Keratinocyte (primary cell): Measurements from ENCODE around the gene FBXL5.

Experiments used
- CTCF ChIP-seq, 3 experiments: IDR thresholded peaks in 1 of 3; conservative IDR thresholded peaks in 1 of 3; optimal IDR thresholded peaks in 1 of 3; 2 replicates in 2 of 3; 3 replicates in 1 of 3; pipeline versions ENCODE3 to v1.5.1; 2011; ENCODE audit warnings: low read length in 3 of 3, mild to moderate bottlenecking in 3 of 3, moderate library complexity in 2 of 3, control low read depth in 1 of 3, inconsistent platforms in 1 of 3; ENCODE audit not compliant: insufficient read depth in 2 of 3; ENCODE audit errors: extremely low read depth in 1 of 3
- EZH2 ChIP-seq: IDR thresholded peaks from one replicate; pipeline ENCODE4 v1.6.1; 2012; ENCODE audit warnings: inconsistent platforms, mild to moderate bottlenecking, low read length, moderate library complexity

- TF ChIP-seq CTCF (optimal IDR thresholded peaks at IDR 0.05 in 1 of 3, IDR thresholded peaks at IDR 0.05 in 1 of 3, conservative IDR thresholded peaks at IDR 0.05 in 1 of 3; ENCODE audit: extremely low read depth in 1 of 3, insufficient read depth in 2 of 3, low read length in 3 of 3) (no peak), EZH2 (no peak)
Observed at GRCh38 chr4:15659768-15660570, 4.8 kb upstream of the FBXL5 start.
